ENCODE data around the gene ORM2. TPM values are rescaled to one million over a fixed set of nuclear protein-coding genes. Genes with fewer than 3 reads are reported as not detected.
"Not testable (repeated sequence)": the region's sequence is repeated elsewhere in the genome, so short reads cannot be mapped to it uniquely, and the experiment has no call there.

Gene ORM2
- total and polyA plus RNA-seq, 2 of the 8 experiments (the other 6 are each of a cell fraction or from before 2014, with no cell fraction given), result 1.3 TPM; not detected in 1

- POLR2A ChIA-PET (ENCODE audit: partially characterized antibody); H2BK5ac ChIP-seq (ENCODE audit: low read depth, low read length); H3K4ac ChIP-seq (replicated peaks; ENCODE audit: insufficient read length, low read depth, low read length); FAIRE-seq; H3K27ac ChIP-seq (ENCODE audit: low read depth, low read length); H4K20me1 ChIP-seq (replicated peaks in 1 of 2; ENCODE audit: control insufficient read depth in 1 of 2, insufficient read depth in 2 of 2, low read length in 2 of 2); H3K9ac ChIP-seq (replicated peaks in 1 of 4; ENCODE audit: extremely low read depth in 1 of 4, low read depth in 3 of 4, low read length in 3 of 4); H3K18ac ChIP-seq (ENCODE audit: extremely low read depth, low read length); H3K9me3 ChIP-seq (ENCODE audit: insufficient read depth in 2 of 2, low read depth in 1 of 2, low read length in 1 of 2); H3K23ac ChIP-seq (ENCODE audit: insufficient read length); H3K36me3 ChIP-seq (ENCODE audit: control insufficient read depth in 2 of 4, insufficient read depth in 4 of 4, low read length in 3 of 4); H3K14ac ChIP-seq (ENCODE audit: insufficient read length); H4K5ac ChIP-seq (ENCODE audit: insufficient read length, low read depth, low read length); DNase-seq (ENCODE audit: low read depth in 1 of 2, low spot score in 2 of 2); H3K4me2 ChIP-seq (ENCODE audit: insufficient read depth in 1 of 2, low read depth in 2 of 2, low read length in 2 of 2); H2BK15ac ChIP-seq (ENCODE audit: low read length); H2AFZ ChIP-seq (ENCODE audit: low read length); H2BK120ac ChIP-seq (replicated peaks; ENCODE audit: low read depth, low read length); H3K79me2 ChIP-seq (ENCODE audit: control insufficient read depth in 1 of 2, insufficient read depth in 2 of 2, low read length in 2 of 2); H2AK5ac ChIP-seq (ENCODE audit: low read depth, low read length); H3K27me3 ChIP-seq (replicated peaks in 1 of 4; ENCODE audit: control insufficient read depth in 3 of 4, extremely low read depth in 1 of 4, insufficient read depth in 3 of 4, low read length in 3 of 4); H4K91ac ChIP-seq (replicated peaks; ENCODE audit: insufficient read length, low read length); H3K4me3 ChIP-seq (ENCODE audit: extremely low read depth in 1 of 4, insufficient read depth in 2 of 4, low read depth in 3 of 4, low read length in 4 of 4); H4K8ac ChIP-seq (ENCODE audit: extremely low read depth, insufficient read depth, low read length); H3K56ac ChIP-seq (replicated peaks; ENCODE audit: insufficient read length, low read depth, low read length); H3K23me2 ChIP-seq (ENCODE audit: low read depth, low read length); H2BK20ac ChIP-seq (ENCODE audit: low read length); H3K79me1 ChIP-seq (ENCODE audit: low read depth, low read length); H2BK12ac ChIP-seq (ENCODE audit: low read depth, low read length); H3K4me1 ChIP-seq (replicated peaks in 1 of 4; ENCODE audit: control insufficient read depth in 3 of 4, insufficient read depth in 4 of 4, low read length in 3 of 4): not testable (repeated sequence)
- CTCF ChIA-PET (ENCODE audit: partially characterized antibody), result interaction anchor here (1.1 kb wide), 1 partner anchor 15 kb away, joined by 3 read pairs; no protein-coding TSS in a partner anchor
- WGBS, 2 experiments (ENCODE audit: extremely low coverage in 1 of 2, insufficient coverage in 1 of 2, insufficient read length in 1 of 2, insufficient replicate concordance in 2 of 2, low coverage in 1 of 2, low lambda C conversion rate in 2 of 2, missing lambda C conversion rate in 1 of 2), result 87% methylated on average over 11 of the region's 12 CpGs; no CpG with 5 or more reads in 1 of the 2 experiments
Observed at GRCh38 chr9:114322160-114322818, 7.4 kb upstream of the ORM2 start.
